ENCODE measurements around the gene FSTL4. TPM values are rescaled to one million over a fixed set of nuclear protein-coding genes. Genes with fewer than 3 reads are reported as not detected.

The FSTL4 gene
- total and polyA plus RNA-seq, 4 donors = 0.02 to 0.18 TPM; not detected in 2

Small RNA genes lying within 50 kb of the gene (small RNA-seq; reads per million reads assigned to genes)
- gene MIR1289-2 = not detected

Data from liver (tissue), 5 donors.